Measurements from ENCODE around the gene RAB4B.
A peak's percentile ranks its signal among the peaks of the same experiment; 100 is the strongest.

RAB4B gene

GRCh38 chr19:40740747-40741146 is 37.3 kb upstream of the RAB4B start:
- H3K9ac ChIP-seq (ENCODE audit: low read depth in 1 of 2, low read length in 2 of 2): no peak overlapping the region
- H3K27me3 ChIP-seq (ENCODE audit: control insufficient read depth in 1 of 2, insufficient read depth in 2 of 2, low read length in 2 of 2): no peaks in the 10 kb centered on the region
- H3K4me3 ChIP-seq (ENCODE audit: low read depth in 1 of 2, low read length in 2 of 2): no peak overlapping the region
- H3K36me3 ChIP-seq (ENCODE audit: control insufficient read depth in 1 of 2, insufficient read depth in 2 of 2, low read length in 2 of 2): peaks cover 25 to 38% of the 10 kb centered on the region in 2 donors
- no peak overlapping the region for H3K27ac ChIP-seq (ENCODE audit: low read depth, low read length)
- H3K9me3 ChIP-seq (ENCODE audit: control insufficient read depth in 1 of 2, low read length in 2 of 2): no peaks in the 10 kb centered on the region
- peaks cover 11 to 13% of the 10 kb centered on the region in 2 donors for H3K4me1 ChIP-seq (ENCODE audit: control insufficient read depth in 1 of 2, insufficient read depth in 2 of 2, low read length in 2 of 2)

GRCh38 chr19:40741527-40742390 is 36.3 kb upstream of the RAB4B start:
- Histone ChIP-seq H3K36me3 (ENCODE audit: control insufficient read depth in 1 of 2, insufficient read depth in 2 of 2, low read length in 2 of 2) (peaks cover 24 to 33% of the 10 kb centered on the region in 2 donors), H3K27ac (ENCODE audit: low read depth, low read length) (no peak overlapping the region), H3K27me3 (ENCODE audit: control insufficient read depth in 1 of 2, insufficient read depth in 2 of 2, low read length in 2 of 2) (no peaks in the 10 kb centered on the region), H3K4me1 (ENCODE audit: control insufficient read depth in 1 of 2, insufficient read depth in 2 of 2, low read length in 2 of 2) (peaks cover 8 to 11% of the 10 kb centered on the region in 2 donors), H3K9ac (ENCODE audit: low read depth in 1 of 2, low read length in 2 of 2) (no peak overlapping the region), H3K9me3 (ENCODE audit: control insufficient read depth in 1 of 2, low read length in 2 of 2) (no peaks in the 10 kb centered on the region), H3K4me3 (ENCODE audit: low read depth in 1 of 2, low read length in 2 of 2) (no peak overlapping the region)

- Histone ChIP-seq H3K4me1 (ENCODE audit: control insufficient read depth in 1 of 2, insufficient read depth in 2 of 2, low read length in 2 of 2) (peaks cover 5 to 8% of the 10 kb centered on the region in 2 donors), H3K4me3 (ENCODE audit: low read depth in 1 of 2, low read length in 2 of 2) (no peak overlapping the region), H3K27ac (ENCODE audit: low read depth, low read length) (no peak overlapping the region), H3K36me3 (ENCODE audit: control insufficient read depth in 1 of 2, insufficient read depth in 2 of 2, low read length in 2 of 2) (peaks cover 17 to 26% of the 10 kb centered on the region in 2 donors), H3K27me3 (ENCODE audit: control insufficient read depth in 1 of 2, insufficient read depth in 2 of 2, low read length in 2 of 2) (no peaks in the 10 kb centered on the region), H3K9ac (ENCODE audit: low read depth in 1 of 2, low read length in 2 of 2) (no peak overlapping the region), H3K9me3 (ENCODE audit: control insufficient read depth in 1 of 2, low read length in 2 of 2) (no peaks in the 10 kb centered on the region)
These were observed 35.6 kb upstream of the RAB4B start for GRCh38 chr19:40742477-40742876.

GRCh38 chr19:40742886-40743285 is 35.2 kb upstream of the RAB4B start:
- Histone ChIP-seq H3K27ac (ENCODE audit: low read depth, low read length) (no peak overlapping the region), H3K9ac (ENCODE audit: low read depth in 1 of 2, low read length in 2 of 2) (no peak overlapping the region), H3K9me3 (ENCODE audit: control insufficient read depth in 1 of 2, low read length in 2 of 2) (no peaks in the 10 kb centered on the region), H3K27me3 (ENCODE audit: control insufficient read depth in 1 of 2, insufficient read depth in 2 of 2, low read length in 2 of 2) (no peaks in the 10 kb centered on the region), H3K4me3 (ENCODE audit: low read depth in 1 of 2, low read length in 2 of 2) (no peak overlapping the region), H3K36me3 (ENCODE audit: control insufficient read depth in 1 of 2, insufficient read depth in 2 of 2, low read length in 2 of 2) (peaks cover 16 to 24% of the 10 kb centered on the region in 2 donors), H3K4me1 (ENCODE audit: control insufficient read depth in 1 of 2, insufficient read depth in 2 of 2, low read length in 2 of 2) (peaks cover 5 to 8% of the 10 kb centered on the region in 2 donors)

- no peaks in the 10 kb centered on the region for H3K27me3 ChIP-seq (ENCODE audit: control insufficient read depth in 1 of 2, insufficient read depth in 2 of 2, low read length in 2 of 2)
- H3K9me3 ChIP-seq (ENCODE audit: control insufficient read depth in 1 of 2, low read length in 2 of 2): no peaks in the 10 kb centered on the region
- H3K4me3 ChIP-seq (ENCODE audit: low read depth in 1 of 2, low read length in 2 of 2): no peak overlapping the region
- H3K27ac ChIP-seq (ENCODE audit: low read depth, low read length): no peak overlapping the region
- H3K36me3 ChIP-seq (ENCODE audit: control insufficient read depth in 1 of 2, insufficient read depth in 2 of 2, low read length in 2 of 2): peaks cover 13 to 19% of the 10 kb centered on the region in 2 donors
- H3K9ac ChIP-seq (ENCODE audit: low read depth in 1 of 2, low read length in 2 of 2): no peak overlapping the region
- H3K4me1 ChIP-seq (ENCODE audit: control insufficient read depth in 1 of 2, insufficient read depth in 2 of 2, low read length in 2 of 2): peaks cover 0 to 8% of the 10 kb centered on the region in 2 donors
These were observed 34.1 kb upstream of the RAB4B start for GRCh38 chr19:40743926-40744325.

GRCh38 chr19:40744554-40745401 is 33.3 kb upstream of the RAB4B start:
- Histone ChIP-seq H3K27ac (ENCODE audit: low read depth, low read length) (no peak overlapping the region), H3K36me3 (ENCODE audit: control insufficient read depth in 1 of 2, insufficient read depth in 2 of 2, low read length in 2 of 2) (peaks cover 9 to 11% of the 10 kb centered on the region in 2 donors), H3K4me1 (ENCODE audit: control insufficient read depth in 1 of 2, insufficient read depth in 2 of 2, low read length in 2 of 2) (peaks cover 5 to 15% of the 10 kb centered on the region in 2 donors), H3K9ac (ENCODE audit: low read depth in 1 of 2, low read length in 2 of 2) (no peak overlapping the region), H3K9me3 (ENCODE audit: control insufficient read depth in 1 of 2, low read length in 2 of 2) (no peaks in the 10 kb centered on the region), H3K4me3 (ENCODE audit: low read depth in 1 of 2, low read length in 2 of 2) (no peak overlapping the region), H3K27me3 (ENCODE audit: control insufficient read depth in 1 of 2, insufficient read depth in 2 of 2, low read length in 2 of 2) (no peaks in the 10 kb centered on the region)

- Histone ChIP-seq H3K27me3 (ENCODE audit: control insufficient read depth in 1 of 2, insufficient read depth in 2 of 2, low read length in 2 of 2) (no peaks in the 10 kb centered on the region), H3K36me3 (ENCODE audit: control insufficient read depth in 1 of 2, insufficient read depth in 2 of 2, low read length in 2 of 2) (peaks cover 3 to 6% of the 10 kb centered on the region in 2 donors), H3K4me3 (ENCODE audit: low read depth in 1 of 2, low read length in 2 of 2) (no peak overlapping the region), H3K9me3 (ENCODE audit: control insufficient read depth in 1 of 2, low read length in 2 of 2) (no peaks in the 10 kb centered on the region), H3K4me1 (ENCODE audit: control insufficient read depth in 1 of 2, insufficient read depth in 2 of 2, low read length in 2 of 2) (peaks cover 9 to 17% of the 10 kb centered on the region in 2 donors), H3K9ac (ENCODE audit: low read depth in 1 of 2, low read length in 2 of 2) (no peak overlapping the region), H3K27ac (ENCODE audit: low read depth, low read length) (no peak overlapping the region)
These were observed 32.7 kb upstream of the RAB4B start for GRCh38 chr19:40745402-40745780.

GRCh38 chr19:40747536-40747935 is 30.5 kb upstream of the RAB4B start:
- H3K27me3 ChIP-seq (ENCODE audit: control insufficient read depth in 1 of 2, insufficient read depth in 2 of 2, low read length in 2 of 2): no peaks in the 10 kb centered on the region
- no peak overlapping the region for H3K9ac ChIP-seq (ENCODE audit: low read depth in 1 of 2, low read length in 2 of 2)
- H3K4me1 ChIP-seq (ENCODE audit: control insufficient read depth in 1 of 2, insufficient read depth in 2 of 2, low read length in 2 of 2): peaks cover 9 to 14% of the 10 kb centered on the region in 2 donors
- no peaks in the 10 kb centered on the region for H3K36me3 ChIP-seq (ENCODE audit: control insufficient read depth in 1 of 2, insufficient read depth in 2 of 2, low read length in 2 of 2)
- no peak overlapping the region for H3K4me3 ChIP-seq (ENCODE audit: low read depth in 1 of 2, low read length in 2 of 2)
- no peak overlapping the region for H3K27ac ChIP-seq (ENCODE audit: low read depth, low read length)
- H3K9me3 ChIP-seq (ENCODE audit: control insufficient read depth in 1 of 2, low read length in 2 of 2): no peaks in the 10 kb centered on the region

- H3K27me3 ChIP-seq (ENCODE audit: control insufficient read depth in 1 of 2, insufficient read depth in 2 of 2, low read length in 2 of 2): no peaks in the 10 kb centered on the region
- H3K9me3 ChIP-seq (ENCODE audit: control insufficient read depth in 1 of 2, low read length in 2 of 2): no peaks in the 10 kb centered on the region
- H3K9ac ChIP-seq (ENCODE audit: low read depth in 1 of 2, low read length in 2 of 2): peak within 1 kb of the TSS; percentile 82
- no peaks in the 10 kb centered on the region for H3K36me3 ChIP-seq (ENCODE audit: control insufficient read depth in 1 of 2, insufficient read depth in 2 of 2, low read length in 2 of 2)
- H3K4me3 ChIP-seq (ENCODE audit: low read depth in 1 of 2, low read length in 2 of 2): peak within 1 kb of the TSS; percentile 75 to 81
- peaks cover 22 to 34% of the 10 kb centered on the region in 2 donors for H3K4me1 ChIP-seq (ENCODE audit: control insufficient read depth in 1 of 2, insufficient read depth in 2 of 2, low read length in 2 of 2)
- H3K27ac ChIP-seq (ENCODE audit: low read depth, low read length): peak within 1 kb of the TSS; percentile 86
These were observed 27.8 kb upstream of the RAB4B start, which contains the start of gene ACTMAP for GRCh38 chr19:40750058-40750873. Gene ACTMAP, minus strand, starts transcription at chr19:40750477. Its CDS starts 674 bp downstream, at chr19:40749803.
